HG03575 (cell line): ENCODE results near the gene ANXA1.

Source experiments
- ATAC-seq: cut with Tn5 transposase; IDR thresholded peaks from one replicate; pipeline ENCODE4 v1.9.1; 2021; ENCODE audit not compliant: unreplicated experiment, insufficient number of reproducible peaks, low FRiP score; ENCODE audit errors: extremely low read depth

ANXA1 gene

GRCh38 chr9:73135394-73135793 is 16.3 kb upstream of the ANXA1 start:
- no peak for ATAC-seq

GRCh38 chr9:73137286-73137899 is 14.3 kb upstream of the ANXA1 start:
- no peak for ATAC-seq

GRCh38 chr9:73137914-73138313 is 13.8 kb upstream of the ANXA1 start:
- no peak for ATAC-seq

GRCh38 chr9:73138516-73138915 is 13.1 kb upstream of the ANXA1 start:
- no peak for ATAC-seq

- ATAC-seq: no peak
Measured at GRCh38 chr9:73141282-73141681, 10.4 kb upstream of the ANXA1 start.

GRCh38 chr9:73143711-73144328 is 7.8 kb upstream of the ANXA1 start:
- ATAC-seq: no peak

GRCh38 chr9:73146111-73146815 is 5.4 kb upstream of the ANXA1 start:
- ATAC-seq: no peak

GRCh38 chr9:73148447-73148937 is 3.2 kb upstream of the ANXA1 start:
- no peak for ATAC-seq

GRCh38 chr9:73149371-73150067 is 2.1 kb upstream of the ANXA1 start:
- ATAC-seq: peak; percentile 61

GRCh38 chr9:73152543-73152844 is 829 bp downstream of the ANXA1 start:
- no peak for ATAC-seq

GRCh38 chr9:73152953-73153352 is 1.3 kb downstream of the ANXA1 start:
- ATAC-seq: peak; percentile 60

- ATAC-seq: no peak
Measured at GRCh38 chr9:73153793-73154227, 2.1 kb downstream of the ANXA1 start.

- ATAC-seq: no peak
Measured at GRCh38 chr9:73154271-73154670, 2.6 kb downstream of the ANXA1 start.

- no peak for ATAC-seq
Measured at GRCh38 chr9:73154722-73155121, 3.1 kb downstream of the ANXA1 start.

- ATAC-seq: no peak
Measured at GRCh38 chr9:73155377-73155776, 3.7 kb downstream of the ANXA1 start.

GRCh38 chr9:73155968-73156864 is 4.6 kb downstream of the ANXA1 start:
- no peak for ATAC-seq

- no peak for ATAC-seq
Measured at GRCh38 chr9:73156865-73157187, 5.2 kb downstream of the ANXA1 start.

GRCh38 chr9:73157811-73158210 is 6.1 kb downstream of the ANXA1 start:
- no peak for ATAC-seq

- no peak for ATAC-seq
Measured at GRCh38 chr9:73158723-73159122, 7.1 kb downstream of the ANXA1 start.
